ENCODE measurements around the gene GMPPB.

GMPPB gene

DNA sequence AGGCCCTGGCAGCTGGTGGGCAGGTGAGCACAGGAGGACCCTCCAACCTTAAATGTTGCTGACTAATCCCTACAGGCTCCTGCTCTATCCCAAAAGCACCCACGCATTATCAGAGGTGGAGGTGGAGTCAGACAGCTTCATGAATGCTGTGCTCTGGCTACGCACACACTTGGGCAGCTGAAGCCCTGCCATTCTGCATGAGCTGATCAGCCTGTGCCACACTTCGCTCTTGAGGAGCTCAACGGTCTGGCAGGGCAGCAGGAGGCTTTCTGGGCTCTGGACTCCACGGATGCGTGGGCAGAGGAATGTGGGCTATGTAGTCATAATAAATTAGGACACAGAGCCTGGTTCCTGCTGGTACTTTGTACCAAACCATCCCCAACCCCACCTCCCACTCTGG, 40.6 kb downstream of the GMPPB start:
- TF ChIP-seq, protein P1, sequence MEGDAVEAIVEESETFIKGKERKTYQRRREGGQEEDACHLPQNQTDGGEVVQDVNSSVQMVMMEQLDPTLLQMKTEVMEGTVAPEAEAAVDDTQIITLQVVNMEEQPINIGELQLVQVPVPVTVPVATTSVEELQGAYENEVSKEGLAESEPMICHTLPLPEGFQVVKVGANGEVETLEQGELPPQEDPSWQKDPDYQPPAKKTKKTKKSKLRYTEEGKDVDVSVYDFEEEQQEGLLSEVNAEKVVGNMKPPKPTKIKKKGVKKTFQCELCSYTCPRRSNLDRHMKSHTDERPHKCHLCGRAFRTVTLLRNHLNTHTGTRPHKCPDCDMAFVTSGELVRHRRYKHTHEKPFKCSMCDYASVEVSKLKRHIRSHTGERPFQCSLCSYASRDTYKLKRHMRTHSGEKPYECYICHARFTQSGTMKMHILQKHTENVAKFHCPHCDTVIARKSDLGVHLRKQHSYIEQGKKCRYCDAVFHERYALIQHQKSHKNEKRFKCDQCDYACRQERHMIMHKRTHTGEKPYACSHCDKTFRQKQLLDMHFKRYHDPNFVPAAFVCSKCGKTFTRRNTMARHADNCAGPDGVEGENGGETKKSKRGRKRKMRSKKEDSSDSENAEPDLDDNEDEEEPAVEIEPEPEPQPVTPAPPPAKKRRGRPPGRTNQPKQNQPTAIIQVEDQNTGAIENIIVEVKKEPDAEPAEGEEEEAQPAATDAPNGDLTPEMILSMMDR (IDR thresholded peaks at IDR 0.05; ENCODE audit: low read depth, low read length) = no peak
- no peak overlapping the region for H3K4me3 ChIP-seq (ENCODE audit: low read depth, low read length)

GRCh38 chr3:49681543-49681942, 42.2 kb downstream of the GMPPB start:
- no peak overlapping the region for H3K4me3 ChIP-seq (ENCODE audit: low read depth, low read length)
- TF ChIP-seq, protein P1 (IDR thresholded peaks at IDR 0.05; ENCODE audit: low read depth, low read length) = no peak

GRCh38 chr3:49681232-49681522, 42.6 kb downstream of the GMPPB start:
- H3K4me3 ChIP-seq (ENCODE audit: low read depth, low read length) = no peak overlapping the region
- TF ChIP-seq, protein P1 (IDR thresholded peaks at IDR 0.05; ENCODE audit: low read depth, low read length) = no peak

GRCh38 chr3:49680493-49681231, 43.1 kb downstream of the GMPPB start:
- H3K4me3 ChIP-seq (ENCODE audit: low read depth, low read length) = no peak overlapping the region
- TF ChIP-seq, protein P1 (IDR thresholded peaks at IDR 0.05; ENCODE audit: low read depth, low read length) = no peak

DNA sequence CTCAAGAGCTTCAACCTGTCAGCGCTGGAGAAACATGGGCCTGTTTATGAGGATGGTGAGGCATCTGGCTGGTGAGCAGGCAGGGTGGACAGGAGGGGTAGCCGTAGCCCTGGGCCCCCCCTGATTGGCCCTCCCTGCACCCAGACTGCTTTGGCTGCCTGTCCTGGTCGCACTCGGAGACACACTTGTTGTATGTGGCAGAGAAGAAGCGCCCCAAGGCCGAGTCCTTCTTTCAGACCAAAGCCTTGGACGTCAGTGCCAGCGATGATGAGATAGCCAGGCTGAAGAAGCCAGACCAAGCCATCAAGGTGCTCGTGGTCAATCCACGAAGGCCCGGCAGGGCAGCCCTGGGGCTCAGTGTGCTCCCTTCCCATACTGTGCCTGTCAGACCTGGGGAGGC, 47.8 kb downstream of the GMPPB start:
- no peak overlapping the region for H3K4me3 ChIP-seq (ENCODE audit: low read depth, low read length)
- TF ChIP-seq, protein P1 (IDR thresholded peaks at IDR 0.05; ENCODE audit: low read depth, low read length) = no peak

GRCh38 chr3:49674497-49674983, 49.2 kb downstream of the GMPPB start:
- TF ChIP-seq, protein P1 (IDR thresholded peaks at IDR 0.05; ENCODE audit: low read depth, low read length) = no peak
- peak overlapping the region; percentile 81 for H3K4me3 ChIP-seq (ENCODE audit: low read depth, low read length)

DNA sequence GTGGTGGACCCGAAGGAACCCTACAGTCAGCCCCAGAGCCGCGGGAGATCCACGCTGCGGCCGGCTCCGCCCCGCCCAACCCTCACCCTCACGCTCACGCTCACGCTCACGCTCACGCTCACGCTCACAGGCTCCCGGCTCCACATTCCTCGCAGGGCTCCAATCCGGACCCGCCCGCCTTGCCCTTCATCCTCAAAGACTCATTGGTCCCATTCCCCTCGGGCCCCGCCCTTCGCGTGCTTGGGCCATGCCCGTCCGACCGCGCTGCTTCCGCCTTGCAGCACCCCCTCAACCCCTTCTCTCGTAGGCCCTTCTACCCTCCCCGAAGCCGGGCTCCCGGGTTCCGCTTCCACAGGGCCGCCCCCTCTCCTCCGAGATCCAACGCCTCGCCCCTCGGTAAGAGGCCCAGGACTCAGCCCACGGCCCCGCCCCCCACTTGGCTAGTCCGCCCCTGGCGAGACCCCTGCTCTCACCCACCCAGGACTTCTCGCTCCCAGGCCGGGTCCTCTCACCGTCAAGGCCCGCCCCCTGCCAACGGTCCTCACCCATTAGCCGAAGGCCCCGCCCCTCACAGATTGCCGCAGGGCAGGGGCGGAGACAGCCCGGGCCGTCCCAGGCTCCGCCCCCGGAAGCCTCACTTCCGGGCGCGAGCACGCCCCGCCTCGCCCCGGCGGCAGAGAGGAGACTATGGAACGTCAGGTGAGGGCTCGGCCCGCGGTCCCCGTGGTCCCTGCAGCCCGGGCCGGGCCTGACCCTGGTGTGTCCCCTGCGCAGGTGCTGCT, 49.8 kb downstream of the GMPPB start, which contains the start of gene APEH:
Gene APEH (plus strand): TSS at position 637 of the 782 bp plus-strand sequence. CDS start 51 bp downstream, at position 688.
- H3K4me3 ChIP-seq (ENCODE audit: low read depth, low read length) = peak within 1 kb of the TSS; percentile 81
- TF ChIP-seq, protein P1 (IDR thresholded peaks at IDR 0.05; ENCODE audit: low read depth, low read length) = no peak

All from WI38 (cell line).